Activated naive CD8-positive, alpha-beta T cell treated with anti-CD3 and anti-CD28 coated beads for 36 hours (primary cell): ENCODE results near the gene ABHD8. TPM values are rescaled to one million over a fixed set of nuclear protein-coding genes. Genes with fewer than 3 reads are reported as not detected.
"Not testable (repeated sequence)": the region's sequence is repeated elsewhere in the genome, so short reads cannot be mapped to it uniquely, and the experiment has no call there.

Source experiments
- DNase-seq: peaks from one replicate; pipeline ENCODE4 v3.0.0; 2021
- H3K27ac Mint-ChIP-seq: one replicate; pipeline ENCODE4 v1.8.0; 2022; ENCODE audit warnings: mild to moderate bottlenecking, moderate library complexity, mixed read lengths
- H3K27me3 Mint-ChIP-seq: one replicate; pipeline ENCODE4 v1.8.0; 2022; ENCODE audit warnings: mild to moderate bottlenecking, mixed read lengths
- H3K36me3 Mint-ChIP-seq: one replicate; pipeline ENCODE4 v1.8.0; 2021; ENCODE audit warnings: mild to moderate bottlenecking, mixed read lengths
- H3K4me1 Mint-ChIP-seq: one replicate; pipeline ENCODE4 v1.8.0; 2021; ENCODE audit warnings: mixed read lengths
- H3K4me3 Mint-ChIP-seq: one replicate; pipeline ENCODE4 v1.8.0; 2022; ENCODE audit warnings: mild to moderate bottlenecking, moderate library complexity, mixed read lengths
- H3K9me3 Mint-ChIP-seq: one replicate; pipeline ENCODE4 v1.8.0; 2022; ENCODE audit warnings: mixed read lengths
- total RNA-seq, 2 experiments: library from RNA; stranded (reverse); gene quantifications; one replicate each; pipeline ENCODE4 v1.2.3, GENCODE V29; 2021

ABHD8 gene
- total RNA-seq, 2 experiments from 2014 or later: 4.1 to 4.9 TPM

- H3K36me3 Mint-ChIP-seq: peaks cover 3% of the 10 kb centered on the region
- no peak for DNase-seq
- no peak overlapping the region for H3K4me3 Mint-ChIP-seq
- H3K9me3 Mint-ChIP-seq: no peaks in the 10 kb centered on the region
- peaks cover 24% of the 10 kb centered on the region for H3K4me1 Mint-ChIP-seq
- H3K27me3 Mint-ChIP-seq: no peaks in the 10 kb centered on the region
- H3K27ac Mint-ChIP-seq: no peak overlapping the region
Observed at GRCh38 chr19:17300992-17301619, 2.1 kb downstream of the ABHD8 start.

- H3K9me3 Mint-ChIP-seq: no peaks in the 10 kb centered on the region
- no peak overlapping the region for H3K4me3 Mint-ChIP-seq
- H3K36me3 Mint-ChIP-seq: peaks cover 6% of the 10 kb centered on the region
- H3K27ac Mint-ChIP-seq: no peak overlapping the region
- no peak for DNase-seq
- H3K27me3 Mint-ChIP-seq: no peaks in the 10 kb centered on the region
- H3K4me1 Mint-ChIP-seq: peaks cover 9% of the 10 kb centered on the region
Observed at GRCh38 chr19:17296976-17297375, 6.2 kb downstream of the ABHD8 start.

- H3K4me3 Mint-ChIP-seq: no peak overlapping the region
- H3K36me3 Mint-ChIP-seq: peaks cover 6% of the 10 kb centered on the region
- H3K27me3 Mint-ChIP-seq: no peaks in the 10 kb centered on the region
- H3K4me1 Mint-ChIP-seq: peaks cover 11% of the 10 kb centered on the region
- DNase-seq: no peak
- no peaks in the 10 kb centered on the region for H3K9me3 Mint-ChIP-seq
- H3K27ac Mint-ChIP-seq: peak overlapping the region; percentile 20
Observed at GRCh38 chr19:17296273-17296672, 7.0 kb downstream of the ABHD8 start.

- DNase-seq, H3K4me3 Mint-ChIP-seq: not testable (repeated sequence)
Observed at GRCh38 chr19:17295551-17295950, 7.7 kb downstream of the ABHD8 start.

GRCh38 chr19:17294051-17294891, 9.0 kb downstream of the ABHD8 start:
- H3K27ac Mint-ChIP-seq: no peak overlapping the region
- H3K36me3 Mint-ChIP-seq: peaks cover 6% of the 10 kb centered on the region
- DNase-seq: peak; percentile 66
- no peaks in the 10 kb centered on the region for H3K27me3 Mint-ChIP-seq
- no peak overlapping the region for H3K4me3 Mint-ChIP-seq
- no peaks in the 10 kb centered on the region for H3K9me3 Mint-ChIP-seq
- H3K4me1 Mint-ChIP-seq: peaks cover 11% of the 10 kb centered on the region

More at GRCh38 chr19:17295551-17295950, 7.7 kb downstream of the ABHD8 start:
- H3K4me1 Mint-ChIP-seq: peaks cover 11% of the 10 kb centered on the region
- not testable (repeated sequence) for H3K27ac Mint-ChIP-seq, H3K36me3 Mint-ChIP-seq, H3K9me3 Mint-ChIP-seq, H3K27me3 Mint-ChIP-seq

GRCh38 chr19:17293605-17294004, 9.6 kb downstream of the ABHD8 start:
- Mint-ChIP-seq H3K9me3 (no peaks in the 10 kb centered on the region), H3K27ac (no peak overlapping the region), H3K36me3 (peaks cover 6% of the 10 kb centered on the region), H3K27me3 (no peaks in the 10 kb centered on the region), H3K4me3 (no peak overlapping the region), H3K4me1 (peaks cover 11% of the 10 kb centered on the region)
- no peak for DNase-seq

- peak; percentile 89 for DNase-seq
- Mint-ChIP-seq H3K4me1 (peaks cover 11% of the 10 kb centered on the region), H3K27ac (peak overlapping the region; percentile 84), H3K36me3 (peaks cover 6% of the 10 kb centered on the region), H3K4me3 (peak overlapping the region; percentile 88), H3K9me3 (no peaks in the 10 kb centered on the region), H3K27me3 (no peaks in the 10 kb centered on the region)
Observed at GRCh38 chr19:17292301-17293074, 10.7 kb downstream of the ABHD8 start.

- peaks cover 5% of the 10 kb centered on the region for H3K4me1 Mint-ChIP-seq
- no peak overlapping the region for H3K27ac Mint-ChIP-seq
- DNase-seq: peak; percentile 67
- H3K27me3 Mint-ChIP-seq: no peaks in the 10 kb centered on the region
- no peaks in the 10 kb centered on the region for H3K9me3 Mint-ChIP-seq
- H3K36me3 Mint-ChIP-seq: peaks cover 16% of the 10 kb centered on the region
- no peak overlapping the region for H3K4me3 Mint-ChIP-seq
Observed at GRCh38 chr19:17289489-17289888, 13.7 kb downstream of the ABHD8 start.

- no peak for DNase-seq
- peaks cover 2% of the 10 kb centered on the region for H3K27me3 Mint-ChIP-seq
- no peak overlapping the region for H3K4me3 Mint-ChIP-seq
- peaks cover 4% of the 10 kb centered on the region for H3K4me1 Mint-ChIP-seq
- H3K36me3 Mint-ChIP-seq: peaks cover 30% of the 10 kb centered on the region
- no peaks in the 10 kb centered on the region for H3K9me3 Mint-ChIP-seq
- H3K27ac Mint-ChIP-seq: no peak overlapping the region
Observed at GRCh38 chr19:17286752-17287151, 16.5 kb downstream of the ABHD8 start.

- peaks cover 30% of the 10 kb centered on the region for H3K36me3 Mint-ChIP-seq
- peaks cover 6% of the 10 kb centered on the region for H3K4me1 Mint-ChIP-seq
- no peaks in the 10 kb centered on the region for H3K9me3 Mint-ChIP-seq
- H3K27ac Mint-ChIP-seq: no peak overlapping the region
- no peak overlapping the region for H3K4me3 Mint-ChIP-seq
- H3K27me3 Mint-ChIP-seq: peaks cover 2% of the 10 kb centered on the region
- DNase-seq: no peak
Observed at GRCh38 chr19:17286263-17286662, 17.0 kb downstream of the ABHD8 start.

GRCh38 chr19:17285415-17286135, 17.6 kb downstream of the ABHD8 start:
- Mint-ChIP-seq H3K9me3 (no peaks in the 10 kb centered on the region), H3K27ac (no peak overlapping the region), H3K27me3 (peaks cover 2% of the 10 kb centered on the region), H3K4me3 (no peak overlapping the region), H3K36me3 (peaks cover 30% of the 10 kb centered on the region), H3K4me1 (peaks cover 8% of the 10 kb centered on the region)
- DNase-seq: no peak

GRCh38 chr19:17283504-17283996, 19.7 kb downstream of the ABHD8 start:
- Mint-ChIP-seq H3K27me3 (peaks cover 2% of the 10 kb centered on the region), H3K27ac (no peak overlapping the region), H3K4me3 (peak overlapping the region; percentile 49), H3K9me3 (no peaks in the 10 kb centered on the region), H3K4me1 (peaks cover 8% of the 10 kb centered on the region), H3K36me3 (peaks cover 30% of the 10 kb centered on the region)
- DNase-seq: no peak

- H3K27ac Mint-ChIP-seq: peak overlapping the region; percentile 75
- DNase-seq: peak; percentile 85
- peaks cover 31% of the 10 kb centered on the region for H3K36me3 Mint-ChIP-seq
- H3K4me1 Mint-ChIP-seq: peaks cover 8% of the 10 kb centered on the region
- H3K9me3 Mint-ChIP-seq: no peaks in the 10 kb centered on the region
- peaks cover 2% of the 10 kb centered on the region for H3K27me3 Mint-ChIP-seq
- H3K4me3 Mint-ChIP-seq: peak overlapping the region; percentile 85
Observed at GRCh38 chr19:17282488-17283125, 20.6 kb downstream of the ABHD8 start.
